NCI-H774 (cell line): ENCODE results near the gene EPC2.

Experiments used
- DNase-seq: peaks from one replicate; lab custom pipeline; 2025; lab: John Stamatoyannopoulos, UW

The EPC2 gene

GRCh38 chr2:148810081-148810480 is 165.5 kb downstream of the EPC2 start:
- DNase-seq: no peak

- DNase-seq: no peak
Measured at GRCh38 chr2:148812306-148812705, 167.8 kb downstream of the EPC2 start.

- DNase-seq: no peak
Measured at GRCh38 chr2:148813603-148814065, 169.1 kb downstream of the EPC2 start.

- no peak for DNase-seq
Measured at GRCh38 chr2:148814143-148814859, 169.8 kb downstream of the EPC2 start.

GRCh38 chr2:148814860-148815419 is 170.4 kb downstream of the EPC2 start:
- no peak for DNase-seq

GRCh38 chr2:148816176-148816575 is 171.6 kb downstream of the EPC2 start:
- DNase-seq: no peak

GRCh38 chr2:148817210-148817708 is 172.7 kb downstream of the EPC2 start:
- no peak for DNase-seq

GRCh38 chr2:148819019-148819585 is 174.6 kb downstream of the EPC2 start:
- DNase-seq: no peak

- DNase-seq: no peak
Measured at GRCh38 chr2:148824190-148824589, 179.6 kb downstream of the EPC2 start.

GRCh38 chr2:148826791-148827190 is 182.2 kb downstream of the EPC2 start:
- no peak for DNase-seq

- no peak for DNase-seq
Measured at GRCh38 chr2:148828941-148829340, 184.4 kb downstream of the EPC2 start.

- no peak for DNase-seq
Measured at GRCh38 chr2:148829618-148830017, 185.1 kb downstream of the EPC2 start.

GRCh38 chr2:148832637-148833036 is 188.1 kb downstream of the EPC2 start:
- no peak for DNase-seq
